Endometrial microvascular endothelial cells (primary cell): ENCODE measurements around the gene RASGRF1. TPM values are rescaled to one million over a fixed set of nuclear protein-coding genes. Genes with fewer than 3 reads are reported as not detected.

ENCODE experiments used
- total RNA-seq: library from RNA; depleted of rRNA; stranded (reverse); fragments of >200 nt; gene quantifications from one replicate; pipeline ENCODE4 v1.2.3, GENCODE V29; 2015; ENCODE audit errors: inconsistent ontology term

The RASGRF1 gene
- total RNA-seq, 1 donor from 2014 or later, result not detected

Other genes with a start within 250 kb of the RASGRF1 start
- 236 TPM for gene MORF4L1, start 217.9 kb downstream of the RASGRF1 start, total RNA-seq
- gene CTSH, start 145.7 kb downstream of the RASGRF1 start, total RNA-seq, result 6.9 TPM
- gene ANKRD34C, start 191.9 kb upstream of the RASGRF1 start, total RNA-seq, result not detected
- 173 TPM for gene TMED3, start 220.3 kb upstream of the RASGRF1 start, total RNA-seq